ENCODE results near the gene OR8G5.
"Not testable (repeated sequence)": the region's sequence is repeated elsewhere in the genome, so short reads cannot be mapped to it uniquely, and the experiment has no call there.

Gene OR8G5

GRCh38 chr11:124256076-124256475, at the start of gene OR8G5:
Gene OR8G5, plus strand, starts transcription at chr11:124256376. Its CDS starts 8,556 bp downstream, at chr11:124264932.
- no peak for DNase-seq

GRCh38 chr11:124207102-124207792, 48.9 kb upstream of the OR8G5 start:
- DNase-seq, result no peak

- DNase-seq, result no peak
Observed at GRCh38 chr11:124209824-124210357, 46.3 kb upstream of the OR8G5 start.

DNA sequence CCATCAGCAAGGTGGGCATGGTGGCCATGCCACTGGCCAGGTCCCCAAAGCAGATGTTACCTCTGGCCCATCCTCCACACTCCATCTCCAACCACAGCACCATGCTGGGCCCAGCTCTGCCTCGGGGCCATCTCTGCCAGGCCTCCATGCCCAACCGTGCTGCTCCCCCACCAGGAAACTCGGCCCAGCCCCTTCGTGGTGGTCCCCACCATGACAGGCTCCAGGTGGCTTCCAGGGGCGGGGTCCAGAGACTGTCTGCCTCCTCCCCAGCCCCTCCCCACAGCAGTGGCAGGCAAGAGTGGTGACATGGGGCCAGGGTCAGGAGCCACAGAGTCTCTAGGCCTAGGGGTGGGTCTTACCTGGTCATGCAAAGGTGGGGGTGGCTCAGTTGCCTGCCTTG, 45.8 kb upstream of the OR8G5 start:
- no peak for DNase-seq

- no peak for DNase-seq
Observed at GRCh38 chr11:124211321-124211720, 44.9 kb upstream of the OR8G5 start.

- DNase-seq, result no peak
Observed at GRCh38 chr11:124214027-124214426, 42.1 kb upstream of the OR8G5 start.

DNA sequence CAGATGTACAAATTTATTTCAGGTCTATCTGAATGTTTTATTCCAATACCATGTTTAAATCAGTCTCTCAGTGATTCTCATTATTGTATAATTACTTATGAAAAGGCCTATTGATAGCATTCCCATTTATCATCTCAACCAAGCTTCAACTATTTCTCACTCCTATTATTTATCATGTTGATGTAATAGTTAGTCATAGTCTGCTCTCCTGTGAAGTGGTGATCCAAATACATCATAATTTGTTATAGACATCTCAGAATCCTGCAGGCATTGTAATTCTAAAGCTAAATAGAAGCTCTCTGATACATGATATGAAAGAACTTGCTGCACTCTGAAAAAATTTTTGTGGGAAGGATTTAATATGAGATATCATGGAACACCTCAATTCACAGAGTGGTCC, 37.0 kb upstream of the OR8G5 start:
- no peak for DNase-seq

DNA sequence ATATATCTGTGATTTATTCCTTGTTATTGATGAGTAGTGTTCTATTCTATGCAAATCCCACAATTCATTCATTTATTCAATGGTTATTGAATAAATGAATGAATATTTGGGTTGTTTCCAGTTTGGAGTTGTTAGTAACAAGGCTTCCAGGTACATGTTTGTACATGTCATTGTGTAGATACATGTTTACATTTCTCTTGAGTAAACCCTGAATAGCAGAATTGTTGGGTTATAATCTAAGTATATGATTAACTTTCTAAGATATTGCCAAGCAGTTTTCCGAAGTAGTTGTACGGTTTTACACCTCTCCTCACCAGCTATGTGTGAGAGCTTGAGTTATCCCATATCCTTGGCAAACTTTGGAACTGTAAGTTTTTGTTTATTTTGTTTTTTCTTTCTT, 33.8 kb upstream of the OR8G5 start:
- no peak for DNase-seq

- not testable (repeated sequence) for DNase-seq
Observed at GRCh38 chr11:124224618-124225423, 31.4 kb upstream of the OR8G5 start.

DNA sequence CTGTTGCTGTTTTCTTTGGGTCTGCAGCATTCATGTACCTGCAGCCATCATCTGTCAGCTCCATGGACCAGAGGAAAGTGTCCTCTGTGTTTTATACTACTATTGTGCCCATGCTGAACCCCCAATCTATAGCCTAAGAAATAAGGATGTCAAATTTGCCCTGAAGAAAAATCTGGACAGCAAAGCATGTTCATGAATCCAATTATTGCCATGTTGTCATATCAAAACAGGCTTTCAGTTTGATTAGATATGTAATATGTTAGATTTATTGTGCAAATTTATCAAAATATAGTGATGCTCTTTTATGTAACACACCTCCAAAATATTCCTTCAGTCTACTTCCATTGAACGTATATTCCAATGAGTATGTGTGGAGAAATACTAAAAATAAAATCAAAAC, 30.7 kb upstream of the OR8G5 start:
- DNase-seq, result no peak

DNA sequence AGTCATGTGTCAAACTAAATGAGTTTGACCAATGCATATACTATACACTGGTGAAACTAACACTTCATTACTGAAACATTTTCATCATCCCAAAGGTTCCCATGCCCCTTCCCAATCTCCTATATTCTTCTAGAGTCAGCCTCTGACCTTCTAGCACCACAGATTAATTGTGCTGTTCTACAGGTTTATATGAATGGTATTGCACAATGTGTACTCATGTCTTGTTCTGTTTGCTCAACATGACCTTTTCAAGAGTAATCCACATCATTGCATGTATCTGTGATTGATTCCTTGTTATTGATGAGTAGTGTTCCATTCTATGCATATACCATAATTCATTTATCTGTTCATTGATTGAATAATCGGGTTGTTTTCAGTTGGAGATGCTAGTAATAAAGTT, 22.8 kb upstream of the OR8G5 start:
- no peak for DNase-seq

DNA sequence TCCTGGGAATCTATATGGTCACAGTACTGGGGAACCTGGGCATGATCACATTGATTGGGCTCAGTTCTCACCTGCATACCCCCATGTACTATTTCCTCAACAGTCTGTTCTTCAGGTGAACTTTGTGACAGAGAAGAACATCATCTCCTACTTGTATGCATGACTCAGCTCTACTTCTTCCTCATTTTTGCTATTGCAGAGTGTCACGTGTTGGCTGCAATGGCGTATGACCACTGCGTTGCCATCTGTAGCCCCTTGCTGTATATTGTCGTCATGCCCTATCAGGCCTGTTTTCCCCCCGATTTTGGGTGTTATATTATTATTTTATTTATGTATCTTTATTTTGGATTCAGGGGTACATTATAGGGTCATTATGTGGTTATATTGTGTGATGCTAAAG, 17.7 kb upstream of the OR8G5 start:
- no peak for DNase-seq

- no peak for DNase-seq
Observed at GRCh38 chr11:124240621-124241397, 15.4 kb upstream of the OR8G5 start, which contains the start of gene OR8G1. Gene OR8G1, plus strand, starts transcription at chr11:124241095. Its CDS starts 8,581 bp downstream, at chr11:124249676.

DNA sequence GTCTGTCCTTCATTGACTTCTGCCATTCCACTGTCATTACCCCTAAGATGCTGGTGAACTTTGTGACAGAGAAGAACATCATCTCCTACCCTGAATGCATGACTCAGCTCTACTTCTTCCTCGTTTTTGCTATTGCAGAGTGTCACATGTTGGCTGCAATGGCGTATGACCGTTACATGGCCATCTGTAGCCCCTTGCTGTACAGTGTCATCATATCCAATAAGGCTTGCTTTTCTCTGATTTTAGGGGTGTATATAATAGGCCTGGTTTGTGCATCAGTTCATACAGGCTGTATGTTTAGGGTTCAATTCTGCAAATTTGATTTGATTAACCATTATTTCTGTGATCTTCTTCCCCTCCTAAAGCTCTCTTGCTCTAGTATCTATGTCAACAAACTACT, 6.3 kb upstream of the OR8G5 start:
- DNase-seq, result not testable (repeated sequence)

DNA sequence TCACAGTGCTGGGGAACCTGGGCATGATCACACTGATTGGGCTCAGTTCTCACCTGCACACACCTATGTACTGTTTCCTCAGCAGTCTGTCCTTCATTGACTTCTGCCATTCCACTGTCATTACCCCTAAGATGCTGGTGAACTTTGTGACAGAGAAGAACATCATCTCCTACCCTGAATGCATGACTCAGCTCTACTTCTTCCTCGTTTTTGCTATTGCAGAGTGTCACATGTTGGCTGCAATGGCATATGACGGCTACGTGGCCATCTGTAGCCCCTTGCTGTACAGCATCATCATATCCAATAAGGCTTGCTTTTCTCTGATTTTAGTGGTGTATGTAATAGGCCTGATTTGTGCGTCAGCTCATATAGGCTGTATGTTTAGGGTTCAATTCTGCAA, 8.9 kb downstream of the OR8G5 start:
- DNase-seq, result not testable (repeated sequence)

- not testable (repeated sequence) for DNase-seq
Observed at GRCh38 chr11:124270886-124271285, 14.7 kb downstream of the OR8G5 start.

DNA sequence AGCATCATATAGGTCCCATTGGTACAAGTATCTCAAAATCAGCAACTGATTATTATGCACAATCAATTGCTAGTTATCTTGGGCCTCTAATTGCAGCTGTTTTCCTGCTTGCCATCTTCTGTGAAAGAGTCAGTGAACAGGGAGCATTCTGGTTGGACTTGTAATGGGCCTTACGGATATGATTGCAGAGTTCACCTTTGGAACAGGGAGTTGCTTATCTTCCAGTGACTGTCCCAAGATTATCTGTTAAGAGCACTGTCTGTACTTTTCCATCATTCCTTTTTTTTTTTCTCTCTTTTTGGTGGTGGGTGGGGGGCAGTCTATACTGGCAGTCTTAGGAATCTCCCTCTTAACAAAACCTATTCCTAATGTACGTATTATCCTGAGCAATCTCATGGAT, 17.8 kb downstream of the OR8G5 start:
- no peak for DNase-seq

GRCh38 chr11:124276081-124276480, 19.9 kb downstream of the OR8G5 start:
- no peak for DNase-seq

- no peak for DNase-seq
Observed at GRCh38 chr11:124277207-124277606, 21.0 kb downstream of the OR8G5 start.

DNA sequence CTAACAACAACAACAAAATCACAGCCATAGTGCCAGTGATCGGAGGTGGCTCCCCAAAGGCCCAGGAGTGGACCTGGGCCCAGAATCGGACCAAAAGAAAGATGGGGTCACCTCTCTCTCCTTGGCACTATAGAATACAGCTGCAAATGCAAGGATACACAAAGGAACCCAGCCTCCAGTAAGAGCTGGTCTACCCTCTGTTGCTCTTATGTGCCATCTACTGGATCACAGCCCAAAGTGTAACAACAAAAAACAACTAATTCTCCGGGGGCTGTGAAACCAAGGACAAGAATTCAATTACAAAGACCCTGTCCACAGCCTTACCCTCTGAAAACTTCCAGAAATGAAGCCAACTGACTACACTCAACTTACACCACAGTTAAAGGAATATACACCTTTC, 21.6 kb downstream of the OR8G5 start:
- DNase-seq, result no peak

- no peak for DNase-seq
Observed at GRCh38 chr11:124278261-124278660, 22.1 kb downstream of the OR8G5 start.

DNA sequence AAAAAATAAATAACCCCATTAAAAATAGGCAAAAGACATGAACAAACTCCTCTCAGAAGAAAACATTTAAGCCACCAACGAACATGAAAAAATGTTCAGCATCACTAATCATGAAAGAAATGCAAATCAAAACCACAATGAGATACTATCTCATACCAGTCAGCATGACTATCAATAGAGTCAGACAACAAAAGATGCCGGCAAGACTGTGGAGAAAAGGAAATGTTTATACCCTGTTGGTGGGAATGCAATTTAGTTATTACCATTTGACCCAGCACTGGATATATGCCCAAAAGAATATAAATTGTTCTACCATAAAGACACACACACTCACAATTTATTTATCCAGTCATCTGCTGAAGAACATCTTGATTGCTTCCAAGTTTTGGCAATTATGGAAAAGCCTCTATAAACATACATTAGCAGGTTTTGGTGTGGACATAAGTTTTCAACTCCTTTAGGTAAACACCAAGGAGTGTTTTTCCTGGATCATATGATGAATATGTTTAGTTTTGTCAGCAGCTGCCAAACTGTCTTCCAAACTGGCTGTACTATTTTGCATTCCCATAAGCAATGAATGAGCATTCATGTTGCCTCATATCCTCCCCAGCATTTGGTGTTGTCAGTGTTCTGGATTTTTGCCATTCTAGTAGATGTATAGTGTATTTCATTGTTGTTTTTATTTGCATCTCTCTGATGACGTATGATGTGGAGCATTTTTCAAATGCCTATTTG, 29.6 kb downstream of the OR8G5 start:
- DNase-seq, result no peak

DNA sequence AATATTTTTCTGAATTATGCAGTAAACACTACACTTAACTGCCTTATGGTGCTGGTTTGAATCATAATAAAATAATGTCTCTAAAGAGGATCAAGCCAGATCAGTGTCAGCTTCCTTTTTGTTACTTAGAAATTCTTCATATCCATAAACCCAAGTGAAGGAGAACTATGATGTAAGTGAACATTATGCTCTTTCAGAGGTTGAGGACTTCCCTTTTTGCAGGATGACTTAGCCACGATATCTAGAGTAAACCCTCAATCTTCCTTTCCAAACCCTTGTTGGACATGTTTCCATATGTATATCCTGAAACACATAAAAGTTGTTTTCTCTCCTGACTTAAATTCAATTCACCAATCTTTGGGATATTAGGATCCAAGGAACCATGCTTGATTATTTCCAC, 38.5 kb downstream of the OR8G5 start:
- no peak for DNase-seq
